T-helper 1 cell treated with Interleukin-12 subunit alpha and Interleukin-12 subunit beta and Interleukin-4 antibody, amounts not matched to agents 30 μg/mL and 1 μg/mL, for 36 hours (primary cell): ENCODE data around the gene C5orf24.

Experiments
- H3K27ac Mint-ChIP-seq: one replicate; pipeline ENCODE4 v1.8.0; 2021; ENCODE audit warnings: mild to moderate bottlenecking, mixed read lengths
- H3K27me3 Mint-ChIP-seq: one replicate; pipeline ENCODE4 v1.8.0; 2021; ENCODE audit warnings: low read depth, mixed read lengths
- H3K36me3 Mint-ChIP-seq: one replicate; pipeline ENCODE4 v1.8.0; 2021; ENCODE audit warnings: low read depth, mixed read lengths
- H3K4me1 Mint-ChIP-seq: one replicate; pipeline ENCODE4 v1.8.0; 2021; ENCODE audit warnings: low read depth, mixed read lengths
- H3K4me3 Mint-ChIP-seq: one replicate; pipeline ENCODE4 v1.8.0; 2021; ENCODE audit warnings: mild to moderate bottlenecking, moderate library complexity, mixed read lengths
- H3K9me3 Mint-ChIP-seq: one replicate; pipeline ENCODE4 v1.8.0; 2021; ENCODE audit warnings: mixed read lengths

Gene C5orf24

GRCh38 chr5:134845852-134846640, at the start of gene C5orf24:
C5orf24 (plus strand) TSS chr5:134845968; CDS start chr5:134854901, 8,933 bp downstream.
- H3K9me3 Mint-ChIP-seq, result no peaks in the 10 kb centered on the region
- H3K36me3 Mint-ChIP-seq, result peaks cover 14% of the 10 kb centered on the region
- peak within 1 kb of the TSS; percentile 97 for H3K4me3 Mint-ChIP-seq
- peak within 1 kb of the TSS; percentile 96 for H3K27ac Mint-ChIP-seq
- no peaks in the 10 kb centered on the region for H3K27me3 Mint-ChIP-seq
- H3K4me1 Mint-ChIP-seq, result peaks cover 27% of the 10 kb centered on the region

GRCh38 chr5:134798468-134798867, 47.3 kb upstream of the C5orf24 start:
- H3K4me1 Mint-ChIP-seq, result peaks cover 2% of the 10 kb centered on the region
- no peak overlapping the region for H3K4me3 Mint-ChIP-seq
- peaks cover 31% of the 10 kb centered on the region for H3K36me3 Mint-ChIP-seq
- H3K9me3 Mint-ChIP-seq, result no peaks in the 10 kb centered on the region
- H3K27ac Mint-ChIP-seq, result no peak overlapping the region
- no peaks in the 10 kb centered on the region for H3K27me3 Mint-ChIP-seq

GRCh38 chr5:134803821-134804220, 41.9 kb upstream of the C5orf24 start:
- Mint-ChIP-seq H3K27me3 (no peaks in the 10 kb centered on the region), H3K4me3 (no peak overlapping the region), H3K36me3 (peaks cover 27% of the 10 kb centered on the region), H3K27ac (no peak overlapping the region), H3K9me3 (no peaks in the 10 kb centered on the region), H3K4me1 (peaks cover 4% of the 10 kb centered on the region)

GRCh38 chr5:134813407-134813806, 32.4 kb upstream of the C5orf24 start:
- H3K4me1 Mint-ChIP-seq, result peaks cover 5% of the 10 kb centered on the region
- H3K27me3 Mint-ChIP-seq, result no peaks in the 10 kb centered on the region
- H3K27ac Mint-ChIP-seq, result peak overlapping the region; percentile 62
- no peaks in the 10 kb centered on the region for H3K9me3 Mint-ChIP-seq
- no peak overlapping the region for H3K4me3 Mint-ChIP-seq
- H3K36me3 Mint-ChIP-seq, result peaks cover 32% of the 10 kb centered on the region

- H3K4me3 Mint-ChIP-seq, result no peak overlapping the region
- peak overlapping the region; percentile 36 for H3K27ac Mint-ChIP-seq
- H3K9me3 Mint-ChIP-seq, result no peaks in the 10 kb centered on the region
- H3K4me1 Mint-ChIP-seq, result peaks cover 5% of the 10 kb centered on the region
- no peaks in the 10 kb centered on the region for H3K27me3 Mint-ChIP-seq
- H3K36me3 Mint-ChIP-seq, result peaks cover 33% of the 10 kb centered on the region
Observed at GRCh38 chr5:134813827-134814226, 31.9 kb upstream of the C5orf24 start.

GRCh38 chr5:134817006-134817405, 28.8 kb upstream of the C5orf24 start:
- H3K9me3 Mint-ChIP-seq, result no peaks in the 10 kb centered on the region
- H3K27ac Mint-ChIP-seq, result no peak overlapping the region
- H3K4me1 Mint-ChIP-seq, result peaks cover 5% of the 10 kb centered on the region
- peaks cover 34% of the 10 kb centered on the region for H3K36me3 Mint-ChIP-seq
- H3K27me3 Mint-ChIP-seq, result no peaks in the 10 kb centered on the region
- H3K4me3 Mint-ChIP-seq, result no peak overlapping the region

GRCh38 chr5:134818776-134819175, 27.0 kb upstream of the C5orf24 start:
- H3K4me1 Mint-ChIP-seq, result peaks cover 3% of the 10 kb centered on the region
- H3K9me3 Mint-ChIP-seq, result no peaks in the 10 kb centered on the region
- H3K27me3 Mint-ChIP-seq, result no peaks in the 10 kb centered on the region
- no peak overlapping the region for H3K27ac Mint-ChIP-seq
- peaks cover 29% of the 10 kb centered on the region for H3K36me3 Mint-ChIP-seq
- no peak overlapping the region for H3K4me3 Mint-ChIP-seq

GRCh38 chr5:134819407-134819963, 26.3 kb upstream of the C5orf24 start:
- H3K4me3 Mint-ChIP-seq, result no peak overlapping the region
- peaks cover under 1% of the 10 kb centered on the region for H3K4me1 Mint-ChIP-seq
- H3K27ac Mint-ChIP-seq, result no peak overlapping the region
- no peaks in the 10 kb centered on the region for H3K27me3 Mint-ChIP-seq
- H3K9me3 Mint-ChIP-seq, result no peaks in the 10 kb centered on the region
- peaks cover 27% of the 10 kb centered on the region for H3K36me3 Mint-ChIP-seq

GRCh38 chr5:134821841-134822240, 23.9 kb upstream of the C5orf24 start:
- Mint-ChIP-seq H3K4me1 (no peaks in the 10 kb centered on the region), H3K4me3 (no peak overlapping the region), H3K27ac (no peak overlapping the region), H3K27me3 (no peaks in the 10 kb centered on the region), H3K36me3 (peaks cover 32% of the 10 kb centered on the region), H3K9me3 (no peaks in the 10 kb centered on the region)

GRCh38 chr5:134824681-134825080, 21.1 kb upstream of the C5orf24 start:
- H3K36me3 Mint-ChIP-seq, result peaks cover 30% of the 10 kb centered on the region
- no peak overlapping the region for H3K27ac Mint-ChIP-seq
- no peak overlapping the region for H3K4me3 Mint-ChIP-seq
- no peaks in the 10 kb centered on the region for H3K27me3 Mint-ChIP-seq
- no peaks in the 10 kb centered on the region for H3K9me3 Mint-ChIP-seq
- no peaks in the 10 kb centered on the region for H3K4me1 Mint-ChIP-seq

- H3K9me3 Mint-ChIP-seq, result no peaks in the 10 kb centered on the region
Observed at GRCh38 chr5:134825212-134825611, 20.6 kb upstream of the C5orf24 start.

GRCh38 chr5:134833340-134834032, 12.3 kb upstream of the C5orf24 start:
- H3K27ac Mint-ChIP-seq, result no peak overlapping the region
- no peaks in the 10 kb centered on the region for H3K4me1 Mint-ChIP-seq
- no peaks in the 10 kb centered on the region for H3K27me3 Mint-ChIP-seq
- H3K36me3 Mint-ChIP-seq, result peaks cover 3% of the 10 kb centered on the region
- H3K9me3 Mint-ChIP-seq, result no peaks in the 10 kb centered on the region
- no peak overlapping the region for H3K4me3 Mint-ChIP-seq

More at GRCh38 chr5:134825212-134825611, 20.6 kb upstream of the C5orf24 start:
- Mint-ChIP-seq H3K36me3 (peaks cover 28% of the 10 kb centered on the region), H3K4me1 (no peaks in the 10 kb centered on the region), H3K27me3 (no peaks in the 10 kb centered on the region), H3K27ac (no peak overlapping the region), H3K4me3 (no peak overlapping the region)

- Mint-ChIP-seq H3K9me3 (no peaks in the 10 kb centered on the region), H3K27me3 (no peaks in the 10 kb centered on the region), H3K4me3 (no peak overlapping the region), H3K4me1 (no peaks in the 10 kb centered on the region), H3K36me3 (peaks cover 8% of the 10 kb centered on the region), H3K27ac (no peak overlapping the region)
Observed at GRCh38 chr5:134835623-134836022, 10.1 kb upstream of the C5orf24 start.

- Mint-ChIP-seq H3K4me1 (no peaks in the 10 kb centered on the region), H3K4me3 (no peak overlapping the region), H3K9me3 (no peaks in the 10 kb centered on the region), H3K27ac (no peak overlapping the region), H3K27me3 (no peaks in the 10 kb centered on the region), H3K36me3 (peaks cover 11% of the 10 kb centered on the region)
Observed at GRCh38 chr5:134837530-134838181, 8.1 kb upstream of the C5orf24 start.
